Measurements from ENCODE around the gene LRMDA.

Gene LRMDA

GRCh38 chr10:75693489-75693888, 262.1 kb downstream of the LRMDA start:
- TF ChIP-seq CTCF (IDR thresholded peaks at IDR 0.05; ENCODE audit: control insufficient read depth, extremely low read depth, insufficient read depth): no peak
- no peak for DNase-seq (ENCODE audit: low read depth)
- H3K4me3 ChIP-seq (ENCODE audit: low read depth, low read length): no peak overlapping the region

DNA sequence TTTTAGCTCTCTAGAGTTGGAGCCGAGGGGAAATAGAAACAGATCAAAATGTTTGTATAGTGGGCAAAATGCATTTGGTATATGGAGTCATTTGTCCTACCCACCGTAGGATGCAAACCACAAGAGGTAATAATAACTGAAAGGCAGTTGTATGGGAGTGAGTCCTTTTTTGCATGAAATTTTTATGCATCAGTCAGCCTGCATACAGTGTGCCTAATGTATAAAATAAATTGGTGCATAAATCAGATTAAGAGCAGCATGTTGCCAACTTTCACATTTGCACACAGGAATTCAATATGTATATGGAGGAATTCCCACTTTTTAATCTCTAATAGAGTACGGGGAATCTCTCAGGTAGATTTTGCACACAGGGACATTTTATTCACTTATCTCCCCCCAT, 262.8 kb downstream of the LRMDA start:
- DNase-seq (ENCODE audit: low read depth): no peak
- no peak for TF ChIP-seq CTCF (IDR thresholded peaks at IDR 0.05; ENCODE audit: control insufficient read depth, extremely low read depth, insufficient read depth)
- no peak overlapping the region for H3K4me3 ChIP-seq (ENCODE audit: low read depth, low read length)

GRCh38 chr10:75694790-75695189, 263.4 kb downstream of the LRMDA start:
- H3K4me3 ChIP-seq (ENCODE audit: low read depth, low read length): no peak overlapping the region
- no peak for TF ChIP-seq CTCF (IDR thresholded peaks at IDR 0.05; ENCODE audit: control insufficient read depth, extremely low read depth, insufficient read depth)
- DNase-seq (ENCODE audit: low read depth): no peak

- no peak for TF ChIP-seq CTCF (IDR thresholded peaks at IDR 0.05; ENCODE audit: control insufficient read depth, extremely low read depth, insufficient read depth)
- H3K4me3 ChIP-seq (ENCODE audit: low read depth, low read length): no peak overlapping the region
- no peak for DNase-seq (ENCODE audit: low read depth)
These were observed 264.6 kb downstream of the LRMDA start for GRCh38 chr10:75695994-75696393.

- DNase-seq (ENCODE audit: low read depth): no peak
- H3K4me3 ChIP-seq (ENCODE audit: low read depth, low read length): no peak overlapping the region
- TF ChIP-seq CTCF (IDR thresholded peaks at IDR 0.05; ENCODE audit: control insufficient read depth, extremely low read depth, insufficient read depth): no peak
These were observed 265.1 kb downstream of the LRMDA start for GRCh38 chr10:75696536-75696935.

DNA sequence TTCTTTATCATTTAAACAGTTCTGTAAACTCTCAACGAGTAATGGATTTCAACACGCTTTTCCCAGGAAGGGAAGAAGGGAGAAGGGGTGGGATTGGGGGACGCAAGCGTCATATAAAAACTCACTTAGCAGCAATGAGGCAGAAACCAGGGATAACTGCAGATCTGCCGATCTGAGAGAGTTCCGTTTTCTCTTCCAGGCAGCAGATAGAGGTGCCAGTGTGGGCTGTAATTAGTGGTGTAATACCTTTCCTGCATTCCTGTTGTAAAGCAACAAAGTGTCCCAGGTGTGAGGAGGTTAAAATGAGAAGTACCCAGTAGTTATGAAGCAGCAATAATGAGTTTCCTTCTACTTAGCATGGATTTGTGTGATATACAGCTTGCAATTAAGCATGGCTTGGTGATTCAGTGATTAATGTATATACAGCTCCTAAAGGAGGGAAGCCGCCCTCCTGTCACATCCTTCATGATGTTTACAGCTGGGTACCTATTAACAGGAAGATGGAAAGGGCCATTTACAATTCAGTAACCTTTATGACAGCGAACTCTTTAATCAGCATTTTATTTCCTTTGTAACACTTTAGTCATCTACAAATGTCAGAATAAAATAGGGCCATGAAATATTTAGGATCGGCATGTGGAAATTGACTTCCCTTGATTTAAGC, 271.9 kb downstream of the LRMDA start:
- no peak for DNase-seq (ENCODE audit: low read depth)
- no peak overlapping the region for H3K4me3 ChIP-seq (ENCODE audit: low read depth, low read length)
- TF ChIP-seq CTCF (IDR thresholded peaks at IDR 0.05; ENCODE audit: control insufficient read depth, extremely low read depth, insufficient read depth): no peak

DNA sequence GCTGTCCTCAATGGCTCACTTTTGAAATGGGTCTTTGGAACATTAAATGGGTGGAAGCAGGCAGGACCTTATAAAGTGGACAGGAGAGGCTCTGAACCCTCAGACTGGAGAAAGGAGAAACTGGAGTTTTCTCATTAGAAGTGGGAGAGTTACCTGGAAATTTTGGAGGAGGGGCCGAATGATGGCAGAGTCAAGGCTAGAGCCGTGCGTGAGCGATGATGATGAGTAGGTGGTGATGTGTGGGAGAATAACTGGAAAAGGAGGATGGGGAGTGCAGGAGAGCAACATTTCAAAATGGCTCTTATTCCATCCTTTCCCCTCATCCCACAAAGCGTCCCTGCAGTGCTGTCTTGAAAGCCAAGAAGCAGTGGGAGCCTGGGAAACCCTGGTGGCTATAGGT, 274.0 kb downstream of the LRMDA start:
- no peak overlapping the region for H3K4me3 ChIP-seq (ENCODE audit: low read depth, low read length)
- DNase-seq (ENCODE audit: low read depth): no peak
- no peak for TF ChIP-seq CTCF (IDR thresholded peaks at IDR 0.05; ENCODE audit: control insufficient read depth, extremely low read depth, insufficient read depth)

Data from LNCaP clone FGC (cell line).